IMR-90 (cell line): ENCODE results near the gene MTMR4. TPM values are rescaled to one million over a fixed set of nuclear protein-coding genes. Genes with fewer than 3 reads are reported as not detected.

ENCODE experiments used
- ATAC-seq: fragments of 200-7000 bp; cut with Tn5 transposase; 2 replicates; pipeline ENCODE4 v1.9.1; 2020; ENCODE audit warnings: low read depth, mild to moderate bottlenecking, moderate library complexity
- BruUV-seq: library from RNA; stranded (reverse); fragments of 400-500 nt; replicated peaks from 2 replicates; lab custom pipeline; 2021; lab: Mats Ljungman, UMichigan
- CTCF ChIA-PET: fragments of 300-600 bp; formaldehyde crosslinking; extraction: SDS; loops from one replicate; lab custom pipeline; 2021; ENCODE audit warnings: antibody characterized with exemption; lab: Yijun Ruan, JAX
- POLR2A ChIA-PET: fragments of 300-600 bp; sonication (Branson Sonifier 250); formaldehyde crosslinking; loops from one replicate; lab custom pipeline; 2022; ENCODE audit warnings: antibody characterized with exemption; ENCODE audit not compliant: unreplicated experiment; lab: Charles Lee
- DNase-seq: peaks from one replicate; pipeline ENCODE4 v3.0.0; 2013
- H2AFZ ChIP-seq: replicated peaks from 2 replicates; pipeline ENCODE3; 2013; ENCODE audit warnings: low read length, mild to moderate bottlenecking; ENCODE audit not compliant: poor library complexity
- H2AK5ac ChIP-seq: 2 replicates; pipeline ENCODE4 v1.6.1; 2013; ENCODE audit warnings: low read depth, low read length, inconsistent platforms
- H2AK9ac ChIP-seq: replicated peaks from 2 replicates; pipeline ENCODE3; 2013; ENCODE audit warnings: mild to moderate bottlenecking, low read depth, low read length, moderate library complexity; ENCODE audit not compliant: poor library complexity
- H2BK120ac ChIP-seq: 2 replicates; pipeline ENCODE4 v1.6.1; 2013; ENCODE audit warnings: low read depth, low read length, inconsistent platforms
- H2BK15ac ChIP-seq: 3 replicates; pipeline ENCODE4 v1.6.1; 2013; ENCODE audit warnings: low read depth, low read length, inconsistent platforms
- H2BK20ac ChIP-seq: 2 replicates; pipeline ENCODE4 v1.6.1; 2013; ENCODE audit warnings: low read depth, mild to moderate bottlenecking, inconsistent platforms, low read length, moderate library complexity
- H2BK5ac ChIP-seq: 2 replicates; pipeline ENCODE4 v1.6.1; 2013; ENCODE audit warnings: mild to moderate bottlenecking, low read depth, low read length, inconsistent platforms; ENCODE audit not compliant: poor library complexity, severe bottlenecking
- H3K14ac ChIP-seq: replicated peaks from 2 replicates; pipeline ENCODE4 v1.6.1; 2013; ENCODE audit warnings: low read depth, low read length, inconsistent platforms
- H3K18ac ChIP-seq: 2 replicates; pipeline ENCODE4 v1.6.1; 2013; ENCODE audit warnings: low read depth, low read length, control low read depth
- H3K23ac ChIP-seq: 2 replicates; pipeline ENCODE4 v1.6.1; 2013; ENCODE audit warnings: low read depth, low read length, inconsistent platforms
- H3K27ac ChIP-seq: 2 replicates; pipeline ENCODE4 v1.5.1; 2013; ENCODE audit warnings: mild to moderate bottlenecking, control low read depth, low read length; ENCODE audit not compliant: insufficient read depth
- H3K27me3 ChIP-seq: 2 replicates; pipeline ENCODE4 v1.6.1; 2013; ENCODE audit warnings: low read length; ENCODE audit not compliant: control insufficient read depth, insufficient read depth
- H3K36me3 ChIP-seq: 2 replicates; pipeline ENCODE4 v1.6.1; 2013; ENCODE audit warnings: low read length, mixed read lengths; ENCODE audit not compliant: control insufficient read depth, insufficient read depth
- H3K4ac ChIP-seq: 2 replicates; pipeline ENCODE4 v1.6.1; 2013; ENCODE audit warnings: low read depth, low read length, inconsistent platforms
- H3K4me1 ChIP-seq: 2 replicates; pipeline ENCODE4 v1.6.1; 2013; ENCODE audit warnings: low read length, mixed read lengths; ENCODE audit not compliant: control insufficient read depth, insufficient read depth
- H3K4me2 ChIP-seq: 2 replicates; pipeline ENCODE4 v1.6.1; 2013; ENCODE audit warnings: low read depth, mild to moderate bottlenecking, control low read depth, low read length, moderate library complexity
- H3K4me3 ChIP-seq: 2 replicates; pipeline ENCODE4 v1.5.1; 2013; ENCODE audit warnings: low read depth, mild to moderate bottlenecking, control low read depth, low read length, moderate library complexity; ENCODE audit not compliant: insufficient read depth
- H3K56ac ChIP-seq: 2 replicates; pipeline ENCODE4 v1.6.1; 2013; ENCODE audit warnings: low read length, inconsistent platforms; ENCODE audit not compliant: insufficient read depth; ENCODE audit errors: extremely low read depth
- H3K79me1 ChIP-seq, 2 experiments: 2 replicates each; pipeline ENCODE4 v1.6.1; 2013; ENCODE audit warnings: low read length in 2 of 2, inconsistent platforms in 1 of 2, low read depth in 1 of 2
- H3K9ac ChIP-seq: 2 replicates; pipeline ENCODE4 v1.6.1; 2013; ENCODE audit warnings: low read depth, low read length, control low read depth
- H3K9me1 ChIP-seq: 2 replicates; pipeline ENCODE4 v1.6.1; 2013; ENCODE audit warnings: low read length, inconsistent platforms; ENCODE audit not compliant: insufficient read depth
- H3K9me3 ChIP-seq: 2 replicates; pipeline ENCODE4 v1.6.1; 2013; ENCODE audit warnings: low read length; ENCODE audit not compliant: control insufficient read depth, insufficient read depth
- H4K20me1 ChIP-seq: 2 replicates; pipeline ENCODE4 v1.6.1; 2013; ENCODE audit warnings: low read length, inconsistent platforms; ENCODE audit not compliant: insufficient read depth
- H4K5ac ChIP-seq: 2 replicates; pipeline ENCODE4 v1.6.1; 2013; ENCODE audit warnings: mild to moderate bottlenecking, low read depth, low read length, control low read depth
- H4K8ac ChIP-seq, 2 experiments: 2 replicates each; pipeline ENCODE4 v1.6.1; 2013; ENCODE audit warnings: low read depth in 2 of 2, low read length in 2 of 2, control low read depth in 1 of 2, inconsistent platforms in 1 of 2
- H4K91ac ChIP-seq: 2 replicates; pipeline ENCODE4 v1.6.1; 2013; ENCODE audit warnings: low read depth, low read length, inconsistent platforms; ENCODE audit not compliant: insufficient read depth
- WGBS, 2 experiments: methylation state at CpG; one replicate each; pipeline versions ENCODE4 v1.1.5 to v1.1.7; 2013; ENCODE audit warnings: missing lambda C conversion rate in 2 of 2; ENCODE audit not compliant: insufficient read length in 1 of 2; ENCODE audit errors: extremely low coverage in 2 of 2; 5-methylcytosine and 5-hydroxymethylcytosine counted together
- dilution Hi-C: fragments of 300-500 bp; cut with HindIII; formaldehyde crosslinking; loops from one replicate; pipeline ENCODE4 v1.14.3; 2018; ENCODE audit warnings: low sequenced_read_pairs; ENCODE audit not compliant: unreplicated experiment
- in situ Hi-C: fragments of 300-500 bp; cut with MboI; formaldehyde crosslinking; loops from 3 replicates; pipeline ENCODE4 v1.14.3; 2019; ENCODE audit warnings: low sequenced_read_pairs, inconsistent platforms, mixed read lengths
- intact Hi-C: fragments of 100-400 bp; cut with micrococcal nuclease; formaldehyde crosslinking; loops from 2 replicates; pipeline ENCODE4 v1.10.0; 2022
- polyA plus RNA-seq, 3 experiments: library from polyadenylated mRNA; depleted of rRNA; stranded (reverse); fragments of >200 nt; gene quantifications; 2 replicates each; pipeline ENCODE4 v1.2.3, GENCODE V29; 2012; ENCODE audit warnings: low replicate concordance in 1 of 3
- total RNA-seq: library from RNA; depleted of rRNA; stranded (reverse); fragments of >200 nt; gene quantifications from 2 replicates; pipeline ENCODE4 v1.2.3, GENCODE V29; 2012
- TF ChIP-seq, protein P1 (sequence below): fragments of 150-350 bp; IDR thresholded peaks from 2 replicates; pipeline ENCODE4 v1.6.1; 2016; ENCODE audit warnings: low read depth, mild to moderate bottlenecking, low read length, moderate library complexity, borderline replicate concordance

MTMR4 gene
- total and polyA plus RNA-seq, 2 of the 4 experiments (the other 2 are of a cell fraction) = 13.2 to 42.5 TPM

GRCh38 chr17:58491510-58492045 is 22.9 kb downstream of the MTMR4 start:
- Histone ChIP-seq H3K4me1 (no peaks in the 10 kb centered on the region), H3K14ac (no peak overlapping the region), H3K23ac (no peak overlapping the region), H2BK15ac (no peak overlapping the region), H3K27me3 (no peaks in the 10 kb centered on the region), H4K91ac (no peak overlapping the region), H3K36me3 (peaks cover 63% of the 10 kb centered on the region), H3K9me1 (peaks cover 4% of the 10 kb centered on the region; the same call in 1 of the 2 replicates), H3K9ac (no peak overlapping the region), H4K8ac (no peak overlapping the region), H4K5ac (no peak overlapping the region), H2BK120ac (no peak overlapping the region), H3K4me3 (no peak overlapping the region), H3K4me2 (no peak overlapping the region), H3K18ac (no peak overlapping the region), H2AK5ac (no peak overlapping the region), H2BK20ac (no peak overlapping the region), H3K56ac (no peak overlapping the region), H2BK5ac (no peak overlapping the region), H4K20me1 (no peaks in the 10 kb centered on the region), H3K79me1 (no peaks in the 10 kb centered on the region), H3K9me3 (no peaks in the 10 kb centered on the region), H3K4ac (no peak overlapping the region), H2AK9ac (no peak overlapping the region), H3K27ac (no peak overlapping the region), H2AFZ (no peak overlapping the region)
- ChIA-PET CTCF (no interaction called here), POLR2A (no interaction called here)
- TF ChIP-seq, protein P1, sequence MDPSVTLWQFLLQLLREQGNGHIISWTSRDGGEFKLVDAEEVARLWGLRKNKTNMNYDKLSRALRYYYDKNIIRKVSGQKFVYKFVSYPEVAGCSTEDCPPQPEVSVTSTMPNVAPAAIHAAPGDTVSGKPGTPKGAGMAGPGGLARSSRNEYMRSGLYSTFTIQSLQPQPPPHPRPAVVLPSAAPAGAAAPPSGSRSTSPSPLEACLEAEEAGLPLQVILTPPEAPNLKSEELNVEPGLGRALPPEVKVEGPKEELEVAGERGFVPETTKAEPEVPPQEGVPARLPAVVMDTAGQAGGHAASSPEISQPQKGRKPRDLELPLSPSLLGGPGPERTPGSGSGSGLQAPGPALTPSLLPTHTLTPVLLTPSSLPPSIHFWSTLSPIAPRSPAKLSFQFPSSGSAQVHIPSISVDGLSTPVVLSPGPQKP = no peak
- intact Hi-C loops (no loop called here), dilution Hi-C loops (no loop called here), in situ Hi-C loops (no loop called here)
- BruUV-seq = no TSS peak
- DNase-seq (no peak), ATAC-seq (no peak)
- WGBS, 2 experiments = no CpG with 5 or more reads among the region's 6 CpGs
